Measurements from ENCODE around the gene TENM3.

GRCh38 chr4:182795446-182796238 lies 552.4 kb downstream of the TENM3 start:
- TF ChIP-seq CTCF (IDR thresholded peaks at IDR 0.05; ENCODE audit: borderline replicate concordance, extremely low read depth, low read length, poor library complexity, severe bottlenecking) (no peak), EZH2 (IDR thresholded peaks at IDR 0.05; ENCODE audit: borderline replicate concordance, low read depth, low read length, severe bottlenecking) (no peak)
